HL-60 (cell line): ENCODE results near the gene LDAH.

Source experiments
- DNase-seq, 2 experiments: peaks; one replicate each; pipeline ENCODE4 v3.0.0-alpha.2; 2010 to 2020; ENCODE audit warnings: low read depth in 1 of 2, low spot score in 1 of 2
- H3K27ac ChIP-seq: fragments of 250-450 bp; sonication (Bioruptor Pico); replicated peaks from 2 replicates; pipeline ENCODE4 v1.5.1; 2020; ENCODE audit warnings: mild to moderate bottlenecking, moderate library complexity
- H3K27me3 ChIP-seq: fragments of 250-450 bp; sonication (Bioruptor Pico); 2 replicates; pipeline ENCODE4 v1.5.1; 2021; ENCODE audit warnings: mild to moderate bottlenecking, moderate library complexity; ENCODE audit not compliant: insufficient read depth, poor library complexity, severe bottlenecking
- H3K4me3 ChIP-seq: replicated peaks from 2 replicates; pipeline ENCODE4 v1.5.1; 2011; ENCODE audit warnings: mild to moderate bottlenecking, control low read depth, low read length; ENCODE audit not compliant: insufficient read depth
- CTCF ChIP-seq: IDR thresholded peaks from one replicate; pipeline ENCODE4 v1.5.1; 2011; ENCODE audit warnings: low read length, control low read depth, inconsistent platforms; ENCODE audit not compliant: insufficient read depth
- GABPA ChIP-seq: IDR thresholded peaks from 2 replicates; pipeline ENCODE4 v1.6.1; 2012; ENCODE audit warnings: low read depth
- POLR2AphosphoS5 ChIP-seq: IDR thresholded peaks from 2 replicates; pipeline ENCODE4 v1.6.1; 2012; ENCODE audit warnings: low read depth
- REST ChIP-seq: IDR thresholded peaks from 2 replicates; pipeline ENCODE4 v1.6.1; 2012; ENCODE audit warnings: low read depth; ENCODE audit not compliant: insufficient replicate concordance
- SPI1 ChIP-seq: IDR thresholded peaks from 2 replicates; pipeline ENCODE4 v1.6.1; 2012; ENCODE audit warnings: low read depth, mild to moderate bottlenecking, borderline replicate concordance

The LDAH gene

GRCh38 chr2:20666304-20667150 lies 156.4 kb downstream of the LDAH start, which contains the start of gene GDF7:
Gene GDF7, plus strand, starts transcription at chr2:20667144. Its CDS starts 96 bp downstream, at chr2:20667240.
- TF ChIP-seq SPI1 = no peak
- TF ChIP-seq GABPA = no peak
- TF ChIP-seq REST = no peak
- no peak for TF ChIP-seq POLR2AphosphoS5
- TF ChIP-seq CTCF = no peak
- Histone ChIP-seq H3K4me3 (peak within 1 kb of the TSS; percentile 34), H3K27ac (no peak within 1 kb of the TSS), H3K27me3 (peaks cover 47% of the 10 kb centered on the region)
- no peak for DNase-seq

- Histone ChIP-seq H3K27ac (no peak overlapping the region), H3K4me3 (no peak overlapping the region), H3K27me3 (peaks cover 47% of the 10 kb centered on the region)
- TF ChIP-seq REST (no peak), GABPA (no peak), CTCF (no peak), SPI1 (no peak), POLR2AphosphoS5 (no peak)
- DNase-seq = no peak
Observed at GRCh38 chr2:20666005-20666303, 156.9 kb downstream of the LDAH start.

GRCh38 chr2:20665243-20666004 lies 157.5 kb downstream of the LDAH start:
- Histone ChIP-seq H3K27me3 (peaks cover 47% of the 10 kb centered on the region), H3K4me3 (no peak overlapping the region), H3K27ac (no peak overlapping the region)
- DNase-seq = no peak
- TF ChIP-seq POLR2AphosphoS5 (no peak), CTCF (no peak), SPI1 (no peak), GABPA (no peak), REST (no peak)
